ENCODE data around the gene HARS1.
"Not testable (repeated sequence)": the region's sequence is repeated elsewhere in the genome, so short reads cannot be mapped to it uniquely, and the experiment has no call there.

GRCh38 chr5:140638898-140639147 lies 52.3 kb downstream of the HARS1 start:
- not testable (repeated sequence) for TF ChIP-seq CTCF (IDR thresholded peaks at IDR 0.05; ENCODE audit: low read length); EZH2 (IDR thresholded peaks at IDR 0.05; ENCODE audit: borderline replicate concordance, low read length)
